ENCODE measurements around the gene SBK2. TPM values are rescaled to one million over a fixed set of nuclear protein-coding genes. Genes with fewer than 3 reads are reported as not detected.
"Not testable (repeated sequence)": the region's sequence is repeated elsewhere in the genome, so short reads cannot be mapped to it uniquely, and the experiment has no call there.

SBK2 gene
- total and polyA plus RNA-seq, 8 donors = 0.20 TPM; not detected in 7

GRCh38 chr19:55535965-55536350, 975 bp downstream of the SBK2 start:
- Histone ChIP-seq H3K9me3 (no peaks in the 10 kb centered on the region), H3K27ac (no peak overlapping the region), H3K4me3 (no peak overlapping the region), H3K4me1 (no peaks in the 10 kb centered on the region), H3K36me3 (no peaks in the 10 kb centered on the region), H3K27me3 (peaks cover 0 to 6% of the 10 kb centered on the region in 2 donors)
- DNase-seq (no peak), ATAC-seq (no peak)
- TF ChIP-seq CTCF (IDR thresholded peaks at IDR 0.05) = no peak
- intact Hi-C loops (cut with DNase I) = no loop called here

- Histone ChIP-seq H3K27ac (no peak overlapping the region), H3K9me3 (no peaks in the 10 kb centered on the region), H3K4me3 (no peak overlapping the region), H3K36me3 (no peaks in the 10 kb centered on the region), H3K4me1 (no peaks in the 10 kb centered on the region), H3K27me3 (no peaks in the 10 kb centered on the region)
- intact Hi-C loops (cut with DNase I) = no loop called here
- DNase-seq (no peak), ATAC-seq (no peak)
- no peak for TF ChIP-seq CTCF (IDR thresholded peaks at IDR 0.05)
Measured at GRCh38 chr19:55535173-55535964, 1.6 kb downstream of the SBK2 start.

- H3K9me3 ChIP-seq; DNase-seq; H3K36me3 ChIP-seq; intact Hi-C loops (cut with DNase I); H3K4me1 ChIP-seq; ATAC-seq; H3K27me3 ChIP-seq; H3K4me3 ChIP-seq; H3K27ac ChIP-seq: not testable (repeated sequence)
Measured at GRCh38 chr19:55534280-55534679, 2.7 kb downstream of the SBK2 start.

- no peak for TF ChIP-seq CTCF (IDR thresholded peaks at IDR 0.05)
- ATAC-seq (no peak), DNase-seq (no peak)
- Histone ChIP-seq H3K9me3 (no peaks in the 10 kb centered on the region), H3K36me3 (no peaks in the 10 kb centered on the region), H3K27ac (no peak overlapping the region), H3K27me3 (peaks cover 0 to 20% of the 10 kb centered on the region in 2 donors), H3K4me3 (no peak overlapping the region), H3K4me1 (peaks cover 0 to 7% of the 10 kb centered on the region in 2 donors)
- intact Hi-C loops (cut with DNase I) = no loop called here
Measured at GRCh38 chr19:55530996-55531395, 5.9 kb downstream of the SBK2 start.

GRCh38 chr19:55529636-55530234, 7.2 kb downstream of the SBK2 start:
- Histone ChIP-seq H3K4me3 (no peak overlapping the region), H3K36me3 (no peaks in the 10 kb centered on the region), H3K4me1 (peaks cover 0 to 7% of the 10 kb centered on the region in 2 donors), H3K27me3 (peaks cover 0 to 20% of the 10 kb centered on the region in 2 donors), H3K27ac (no peak overlapping the region), H3K9me3 (no peaks in the 10 kb centered on the region)
- DNase-seq = no peak
- intact Hi-C loops (cut with DNase I) = no loop called here
- no peak for ATAC-seq
- TF ChIP-seq CTCF (IDR thresholded peaks at IDR 0.05) = no peak
